H1 (cell line): ENCODE results near the gene DNTT. TPM values are rescaled to one million over a fixed set of nuclear protein-coding genes. Genes with fewer than 3 reads are reported as not detected.

Experiments
- CTCF ChIA-PET: fragments of 300-600 bp; sonication (Branson Sonifier 250); formaldehyde crosslinking; loops from one replicate; lab custom pipeline; 2021; ENCODE audit not compliant: partially characterized antibody; lab: Charles Lee
- POLR2A ChIA-PET: fragments of 300-600 bp; sonication (Branson Sonifier 250); formaldehyde crosslinking; loops from one replicate; lab custom pipeline; 2021; ENCODE audit warnings: inconsistent platforms; ENCODE audit not compliant: partially characterized antibody; lab: Charles Lee
- DNase-seq, 2 experiments: peaks; one replicate each; pipeline versions ENCODE4 v3.0.0 to v3.0.0-alpha.2; 2010 to 2022; ENCODE audit warnings: low spot score in 2 of 2, low read depth in 1 of 2, mixed read lengths in 1 of 2
- FAIRE-seq: peaks from 2 replicates; lab custom pipeline; 2011; peaks lifted over from hg19 to GRCh38; lab: Jason Lieb, UNC
- H2AFZ ChIP-seq: 2 replicates; pipeline ENCODE4 v1.8.1; 2012; ENCODE audit warnings: low read length, inconsistent platforms
- H2AK5ac ChIP-seq: 2 replicates; pipeline ENCODE4 v1.6.1; 2013; ENCODE audit warnings: low read depth, low read length
- H2BK120ac ChIP-seq: replicated peaks from 2 replicates; pipeline ENCODE3; 2013; ENCODE audit warnings: low read depth, low read length, inconsistent platforms
- H2BK12ac ChIP-seq: 2 replicates; pipeline ENCODE4 v1.6.1; 2013; ENCODE audit warnings: low read depth, low read length
- H2BK15ac ChIP-seq: 2 replicates; pipeline ENCODE4 v1.6.1; 2013; ENCODE audit warnings: low read length
- H2BK20ac ChIP-seq: 2 replicates; pipeline ENCODE4 v1.6.1; 2013; ENCODE audit warnings: low read length
- H2BK5ac ChIP-seq: 2 replicates; pipeline ENCODE4 v1.6.1; 2013; ENCODE audit warnings: low read depth, low read length
- H3K14ac ChIP-seq: 2 replicates; pipeline ENCODE4 v1.6.1; 2013; ENCODE audit warnings: inconsistent platforms; ENCODE audit not compliant: insufficient read length
- H3K18ac ChIP-seq: 2 replicates; pipeline ENCODE4 v1.6.1; 2013; ENCODE audit warnings: low read length; ENCODE audit errors: extremely low read depth
- H3K23ac ChIP-seq: 2 replicates; pipeline ENCODE4 v1.6.1; 2013; ENCODE audit warnings: inconsistent platforms; ENCODE audit not compliant: insufficient read length
- H3K23me2 ChIP-seq: 2 replicates; pipeline ENCODE4 v1.6.1; 2013; ENCODE audit warnings: low read depth, low read length
- H3K27ac ChIP-seq: 2 replicates; pipeline ENCODE4 v1.6.1; 2011; ENCODE audit warnings: low read depth, low read length, inconsistent platforms
- H3K27me3 ChIP-seq, 4 experiments: replicated peaks in 1 of 4; 1 replicate in 1 of 4; 2 replicates in 3 of 4; pipeline versions ENCODE4 v1.6.1 to v1.8.1; 2011 to 2013; ENCODE audit warnings: low read length in 3 of 4, mild to moderate bottlenecking in 3 of 4, inconsistent platforms in 2 of 4, mixed read lengths in 2 of 4, moderate library complexity in 1 of 4; ENCODE audit not compliant: control insufficient read depth in 3 of 4, insufficient read depth in 3 of 4; ENCODE audit errors: extremely low read depth in 1 of 4
- H3K36me3 ChIP-seq, 4 experiments: 2 replicates each; pipeline versions ENCODE4 v1.6.1 to v1.8.1; 2011 to 2013; ENCODE audit warnings: mild to moderate bottlenecking in 4 of 4, low read length in 3 of 4, moderate library complexity in 2 of 4, control low read depth in 1 of 4, inconsistent platforms in 1 of 4; ENCODE audit not compliant: insufficient read depth in 4 of 4, control insufficient read depth in 2 of 4
- H3K4ac ChIP-seq: replicated peaks from 2 replicates; pipeline ENCODE3; 2013; ENCODE audit warnings: low read length, low read depth, mixed read lengths, inconsistent platforms; ENCODE audit not compliant: insufficient read length
- H3K4me1 ChIP-seq, 4 experiments: replicated peaks in 1 of 4; 1 replicate in 1 of 4; 2 replicates in 3 of 4; pipeline versions ENCODE4 v1.6.1 to v1.8.1; 2011 to 2013; ENCODE audit warnings: low read length in 3 of 4, inconsistent platforms in 2 of 4, mixed read lengths in 1 of 4; ENCODE audit not compliant: insufficient read depth in 4 of 4, control insufficient read depth in 3 of 4
- H3K4me2 ChIP-seq, 2 experiments: 2 replicates each; pipeline versions ENCODE4 v1.6.1 to v1.8.1; 2011 to 2013; ENCODE audit warnings: low read depth in 2 of 2, low read length in 2 of 2, control low read depth in 1 of 2, inconsistent platforms in 1 of 2, mild to moderate bottlenecking in 1 of 2; ENCODE audit not compliant: insufficient read depth in 1 of 2
- H3K4me3 ChIP-seq, 4 experiments: fragments of 200-600, 300-600 bp in 1 of 4; sonication (generic), shearing (Covaris generic), sonication (Bioruptor Twin) in 1 of 4; 2 replicates each; pipeline versions ENCODE4 v1.5.1 to v1.8.1; 2011 to 2016; ENCODE audit warnings: low read length in 4 of 4, low read depth in 3 of 4, control low read depth in 2 of 4, inconsistent platforms in 2 of 4, mild to moderate bottlenecking in 2 of 4, mixed read lengths in 1 of 4, moderate library complexity in 1 of 4; ENCODE audit not compliant: insufficient read depth in 2 of 4; ENCODE audit errors: extremely low read depth in 1 of 4
- H3K56ac ChIP-seq: replicated peaks from 2 replicates; pipeline ENCODE3; 2013; ENCODE audit warnings: low read depth, mild to moderate bottlenecking, mixed read lengths, low read length, inconsistent platforms; ENCODE audit not compliant: insufficient read length
- H3K79me1 ChIP-seq: 2 replicates; pipeline ENCODE4 v1.6.1; 2013; ENCODE audit warnings: low read depth, low read length, control low read depth
- H3K79me2 ChIP-seq, 2 experiments: 2 replicates each; pipeline versions ENCODE4 v1.6.1 to v1.8.1; 2012 to 2013; ENCODE audit warnings: low read length in 2 of 2, mild to moderate bottlenecking in 2 of 2, inconsistent platforms in 1 of 2; ENCODE audit not compliant: insufficient read depth in 2 of 2, control insufficient read depth in 1 of 2
- H3K9ac ChIP-seq, 4 experiments: replicated peaks in 1 of 4; 1 replicate in 1 of 4; 2 replicates in 3 of 4; pipeline versions ENCODE4 v1.6.1 to v1.8.1; 2011 to 2013; ENCODE audit warnings: low read depth in 3 of 4, low read length in 3 of 4, control low read depth in 2 of 4, mild to moderate bottlenecking in 2 of 4, moderate library complexity in 2 of 4, inconsistent platforms in 1 of 4; ENCODE audit errors: extremely low read depth in 1 of 4
- H3K9me3 ChIP-seq, 2 experiments: 2 replicates each; pipeline versions ENCODE4 v1.6.1 to v1.8.1; 2012 to 2013; ENCODE audit warnings: mild to moderate bottlenecking in 2 of 2, moderate library complexity in 2 of 2, control low read depth in 1 of 2, inconsistent platforms in 1 of 2, low read depth in 1 of 2, low read length in 1 of 2, mixed read lengths in 1 of 2; ENCODE audit not compliant: insufficient read depth in 2 of 2
- H4K20me1 ChIP-seq, 2 experiments: replicated peaks in 1 of 2; 2 replicates each; pipeline versions ENCODE3 to v1.8.1; 2011 to 2013; ENCODE audit warnings: inconsistent platforms in 2 of 2, low read length in 2 of 2, mild to moderate bottlenecking in 1 of 2; ENCODE audit not compliant: insufficient read depth in 2 of 2, control insufficient read depth in 1 of 2
- H4K5ac ChIP-seq: 2 replicates; pipeline ENCODE4 v1.6.1; 2013; ENCODE audit warnings: low read length, low read depth, mixed read lengths, inconsistent platforms; ENCODE audit not compliant: insufficient read length
- H4K8ac ChIP-seq: 2 replicates; pipeline ENCODE4 v1.8.0; 2013; ENCODE audit warnings: mild to moderate bottlenecking, moderate library complexity, low read length, inconsistent platforms; ENCODE audit not compliant: insufficient read depth; ENCODE audit errors: extremely low read depth
- H4K91ac ChIP-seq: replicated peaks from 2 replicates; pipeline ENCODE3; 2013; ENCODE audit warnings: low read length, mixed read lengths, inconsistent platforms; ENCODE audit not compliant: insufficient read length
- BRCA1 ChIP-seq: IDR thresholded peaks from 2 replicates; pipeline ENCODE4 v1.6.1; 2012; ENCODE audit warnings: low read depth, low read length, improper control_type of control experiment
- CHD2 ChIP-seq: IDR thresholded peaks from 2 replicates; pipeline ENCODE4 v1.6.1; 2012; ENCODE audit warnings: low read length, improper control_type of control experiment
- FOSL1 ChIP-seq: IDR thresholded peaks from 2 replicates; pipeline ENCODE4 v1.6.1; 2011; ENCODE audit warnings: mild to moderate bottlenecking, low read depth, low read length, moderate library complexity; ENCODE audit not compliant: insufficient read depth
- HDAC6 ChIP-seq: IDR thresholded peaks from one replicate; pipeline ENCODE4 v1.7.1; 2012; ENCODE audit warnings: low read depth, mild to moderate bottlenecking, inconsistent platforms, low read length, moderate library complexity
- JUND ChIP-seq: IDR thresholded peaks from 2 replicates; pipeline ENCODE4 v1.6.1; 2011; ENCODE audit warnings: mild to moderate bottlenecking, improper control_type of control experiment, low read length
- KDM4A ChIP-seq: IDR thresholded peaks from one replicate; pipeline ENCODE4 v1.7.1; 2012; ENCODE audit warnings: low read depth, mild to moderate bottlenecking, moderate library complexity, low read length, inconsistent platforms; ENCODE audit not compliant: severe bottlenecking
- NRF1 ChIP-seq: IDR thresholded peaks from 2 replicates; pipeline ENCODE4 v1.6.1; 2011; ENCODE audit warnings: mild to moderate bottlenecking, low read depth, low read length, improper control_type of control experiment
- RFX5 ChIP-seq: IDR thresholded peaks from 2 replicates; pipeline ENCODE4 v1.6.1; 2011; ENCODE audit warnings: low read depth, low read length, improper control_type of control experiment, borderline replicate concordance
- RNF2 ChIP-seq: fragments of 200-900, 300-1000 bp; sonication (generic); IDR thresholded peaks from 2 replicates; pipeline ENCODE4 v1.7.1; 2016; ENCODE audit warnings: borderline replicate concordance, low read depth, mild to moderate bottlenecking, antibody characterized with exemption, low read length; ENCODE audit not compliant: poor library complexity, severe bottlenecking; ENCODE audit errors: missing control alignments
- SIX5 ChIP-seq: IDR thresholded peaks from 2 replicates; pipeline ENCODE4 v1.6.1; 2011; ENCODE audit warnings: mild to moderate bottlenecking, low read depth, low read length
- TEAD4 ChIP-seq: IDR thresholded peaks from 2 replicates; pipeline ENCODE4 v1.6.1; 2012; ENCODE audit warnings: low read depth, low read length, inconsistent platforms, mixed read lengths
- WGBS, 2 experiments: shearing (Covaris generic) in 1 of 2; methylation state at CpG; one replicate each; pipeline versions ENCODE4 v1.1.6 to v1.1.7; 2013 to 2015; ENCODE audit warnings: low lambda C conversion rate in 2 of 2, mixed read lengths in 2 of 2, inconsistent platforms in 1 of 2, low coverage in 1 of 2, missing lambda C conversion rate in 1 of 2; ENCODE audit not compliant: insufficient replicate concordance in 2 of 2, insufficient coverage in 1 of 2, insufficient read length in 1 of 2; ENCODE audit errors: extremely low coverage in 1 of 2, missing lambda C conversion rate in 1 of 2; 5-methylcytosine and 5-hydroxymethylcytosine counted together
- polyA plus RNA-seq, 7 experiments: library from polyadenylated mRNA; depleted of rRNA in 3 of 7; stranded (reverse) in 5 of 7; unstranded in 2 of 7; fragments of >200 nt in 5 of 7; fragments of 200-250 nt in 2 of 7; gene quantifications; 1 replicate in 5 of 7; 2 replicates in 1 of 7; 4 replicates in 1 of 7; pipeline versions ENCODE4 v1.2.1 to v1.2.3, GENCODE V29; 2011 to 2013; ENCODE audit warnings: missing spikeins in 2 of 7, mixed read lengths in 2 of 7
- total RNA-seq: library from RNA; stranded (reverse); fragmentation: NEBNext Ultra II Directional; extraction: Animal tissue kit (Norgen Biotek cat#: 25700); gene quantifications from 2 replicates; pipeline ENCODE4 v1.2.1, GENCODE V29; 2021
- TF ChIP-seq, protein P1 (sequence below), 3 experiments: IDR thresholded peaks; 1 replicate in 2 of 3; 2 replicates in 1 of 3; pipeline versions ENCODE4 v1.5.1 to v1.6.1; 2011; ENCODE audit warnings: low read length in 3 of 3, mild to moderate bottlenecking in 3 of 3, inconsistent platforms in 2 of 3, low read depth in 1 of 3, moderate library complexity in 1 of 3; ENCODE audit not compliant: insufficient read depth in 1 of 3; ENCODE audit errors: control extremely low read depth in 1 of 3

DNTT gene
- total and polyA plus RNA-seq, 2 of the 8 experiments (the other 6 are each of a cell fraction or from before 2014, with no cell fraction given), result not detected

DNA sequence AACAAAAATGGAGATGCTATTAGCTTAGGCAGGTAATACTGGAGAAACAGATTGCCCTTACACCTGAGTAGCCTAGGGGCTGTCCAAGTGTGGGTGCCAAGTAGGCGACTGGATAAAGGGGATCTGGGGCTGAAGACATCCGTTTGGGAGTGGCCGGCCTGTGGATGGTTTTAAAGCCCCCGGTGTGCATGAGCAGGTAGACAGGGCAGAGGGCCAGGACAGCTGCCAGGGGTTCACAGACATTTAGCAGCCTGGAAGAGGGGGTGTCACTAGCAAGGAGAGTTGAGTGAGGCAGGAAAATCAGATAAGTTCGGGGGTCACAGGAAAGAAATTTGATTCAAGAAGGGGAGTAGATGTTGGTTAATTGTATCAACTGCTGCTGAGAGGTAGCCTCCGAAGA is 56.1 kb downstream of the DNTT start:
- Histone ChIP-seq H3K18ac (no peak overlapping the region), H3K79me1 (no peaks in the 10 kb centered on the region), H3K27ac (no peak overlapping the region), H3K9me3 (no peaks in the 10 kb centered on the region), H3K23ac (no peak overlapping the region), H3K14ac (no peak overlapping the region), H3K4me1 (no peaks in the 10 kb centered on the region), H3K9ac (no peak overlapping the region), H2AK5ac (no peak overlapping the region), H2BK120ac (no peak overlapping the region), H2BK12ac (no peak overlapping the region), H3K4ac (no peak overlapping the region), H2BK5ac (no peak overlapping the region), H2AFZ (no peak overlapping the region), H4K5ac (no peak overlapping the region), H3K36me3 (no peaks in the 10 kb centered on the region), H3K4me2 (no peak overlapping the region), H4K91ac (no peak overlapping the region), H3K23me2 (no peaks in the 10 kb centered on the region), H4K8ac (no peak overlapping the region), H3K4me3 (no peak overlapping the region), H3K79me2 (no peaks in the 10 kb centered on the region), H3K56ac (no peak overlapping the region)
- 91% methylated on average over 6 of the region's 6 CpGs; no CpG with 5 or more reads in 1 of the 2 experiments for WGBS, 2 experiments
- CTCF ChIA-PET, result interaction anchor here (2.4 to 3.2 kb wide), 2 partner anchors 11 to 14 kb away, joined by 5 to 29 read pairs; no protein-coding TSS in a partner anchor
- no peak for DNase-seq
- POLR2A ChIA-PET, result no interaction called here
- TF ChIP-seq BRCA1 (no peak), NRF1 (no peak), RNF2 (no peak), JUND (no peak), CHD2 (no peak), SIX5 (no peak), FOSL1 (no peak), TEAD4 (no peak), RFX5 (no peak), KDM4A (no peak), HDAC6 (no peak)
- TF ChIP-seq, protein P1, sequence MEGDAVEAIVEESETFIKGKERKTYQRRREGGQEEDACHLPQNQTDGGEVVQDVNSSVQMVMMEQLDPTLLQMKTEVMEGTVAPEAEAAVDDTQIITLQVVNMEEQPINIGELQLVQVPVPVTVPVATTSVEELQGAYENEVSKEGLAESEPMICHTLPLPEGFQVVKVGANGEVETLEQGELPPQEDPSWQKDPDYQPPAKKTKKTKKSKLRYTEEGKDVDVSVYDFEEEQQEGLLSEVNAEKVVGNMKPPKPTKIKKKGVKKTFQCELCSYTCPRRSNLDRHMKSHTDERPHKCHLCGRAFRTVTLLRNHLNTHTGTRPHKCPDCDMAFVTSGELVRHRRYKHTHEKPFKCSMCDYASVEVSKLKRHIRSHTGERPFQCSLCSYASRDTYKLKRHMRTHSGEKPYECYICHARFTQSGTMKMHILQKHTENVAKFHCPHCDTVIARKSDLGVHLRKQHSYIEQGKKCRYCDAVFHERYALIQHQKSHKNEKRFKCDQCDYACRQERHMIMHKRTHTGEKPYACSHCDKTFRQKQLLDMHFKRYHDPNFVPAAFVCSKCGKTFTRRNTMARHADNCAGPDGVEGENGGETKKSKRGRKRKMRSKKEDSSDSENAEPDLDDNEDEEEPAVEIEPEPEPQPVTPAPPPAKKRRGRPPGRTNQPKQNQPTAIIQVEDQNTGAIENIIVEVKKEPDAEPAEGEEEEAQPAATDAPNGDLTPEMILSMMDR (IDR thresholded peaks at IDR 0.05; ENCODE audit: control extremely low read depth in 1 of 3, insufficient read depth in 1 of 3, low read depth in 1 of 3, low read length in 3 of 3), result no peak
- TF ChIP-seq, all 59 proteins: peak for 0
- no peak overlapping the region for H2BK20ac ChIP-seq
- FAIRE-seq, result no peak
- no peaks in the 10 kb centered on the region for H4K20me1 ChIP-seq
- H3K27me3 ChIP-seq, result no peaks in the 10 kb centered on the region; a peak in 1 of 7 replicates
- H2BK15ac ChIP-seq, result no peak overlapping the region
